GM12874 (cell line): ENCODE results near the gene RYK.

Experiments
- TF ChIP-seq, protein P1 (sequence below): IDR thresholded peaks from 2 replicates; pipeline ENCODE4 v1.5.1; 2011; ENCODE audit warnings: low read depth, mild to moderate bottlenecking, control low read depth, low read length, moderate library complexity; ENCODE audit not compliant: insufficient read depth

RYK gene

DNA sequence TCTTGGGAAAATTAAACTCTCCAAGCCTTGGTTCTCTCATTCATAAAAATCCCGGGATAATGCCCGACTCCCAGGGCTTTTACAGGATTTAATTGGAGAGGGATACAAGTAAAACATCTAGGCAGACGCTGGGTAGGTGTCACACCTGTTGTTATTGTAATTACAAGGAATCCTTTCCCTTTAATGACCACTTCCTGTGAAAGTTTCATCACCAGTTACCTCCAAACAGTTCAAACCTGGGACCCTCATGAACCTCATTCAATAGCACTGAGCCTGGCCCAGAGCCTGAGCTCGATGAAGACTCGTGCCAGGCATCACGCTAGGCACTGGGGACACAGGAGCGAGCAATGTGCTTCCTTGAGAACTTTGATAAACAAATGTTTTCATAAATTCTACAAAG lies 2.1 kb upstream of the RYK start:
- TF ChIP-seq, protein P1, sequence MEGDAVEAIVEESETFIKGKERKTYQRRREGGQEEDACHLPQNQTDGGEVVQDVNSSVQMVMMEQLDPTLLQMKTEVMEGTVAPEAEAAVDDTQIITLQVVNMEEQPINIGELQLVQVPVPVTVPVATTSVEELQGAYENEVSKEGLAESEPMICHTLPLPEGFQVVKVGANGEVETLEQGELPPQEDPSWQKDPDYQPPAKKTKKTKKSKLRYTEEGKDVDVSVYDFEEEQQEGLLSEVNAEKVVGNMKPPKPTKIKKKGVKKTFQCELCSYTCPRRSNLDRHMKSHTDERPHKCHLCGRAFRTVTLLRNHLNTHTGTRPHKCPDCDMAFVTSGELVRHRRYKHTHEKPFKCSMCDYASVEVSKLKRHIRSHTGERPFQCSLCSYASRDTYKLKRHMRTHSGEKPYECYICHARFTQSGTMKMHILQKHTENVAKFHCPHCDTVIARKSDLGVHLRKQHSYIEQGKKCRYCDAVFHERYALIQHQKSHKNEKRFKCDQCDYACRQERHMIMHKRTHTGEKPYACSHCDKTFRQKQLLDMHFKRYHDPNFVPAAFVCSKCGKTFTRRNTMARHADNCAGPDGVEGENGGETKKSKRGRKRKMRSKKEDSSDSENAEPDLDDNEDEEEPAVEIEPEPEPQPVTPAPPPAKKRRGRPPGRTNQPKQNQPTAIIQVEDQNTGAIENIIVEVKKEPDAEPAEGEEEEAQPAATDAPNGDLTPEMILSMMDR = no peak

DNA sequence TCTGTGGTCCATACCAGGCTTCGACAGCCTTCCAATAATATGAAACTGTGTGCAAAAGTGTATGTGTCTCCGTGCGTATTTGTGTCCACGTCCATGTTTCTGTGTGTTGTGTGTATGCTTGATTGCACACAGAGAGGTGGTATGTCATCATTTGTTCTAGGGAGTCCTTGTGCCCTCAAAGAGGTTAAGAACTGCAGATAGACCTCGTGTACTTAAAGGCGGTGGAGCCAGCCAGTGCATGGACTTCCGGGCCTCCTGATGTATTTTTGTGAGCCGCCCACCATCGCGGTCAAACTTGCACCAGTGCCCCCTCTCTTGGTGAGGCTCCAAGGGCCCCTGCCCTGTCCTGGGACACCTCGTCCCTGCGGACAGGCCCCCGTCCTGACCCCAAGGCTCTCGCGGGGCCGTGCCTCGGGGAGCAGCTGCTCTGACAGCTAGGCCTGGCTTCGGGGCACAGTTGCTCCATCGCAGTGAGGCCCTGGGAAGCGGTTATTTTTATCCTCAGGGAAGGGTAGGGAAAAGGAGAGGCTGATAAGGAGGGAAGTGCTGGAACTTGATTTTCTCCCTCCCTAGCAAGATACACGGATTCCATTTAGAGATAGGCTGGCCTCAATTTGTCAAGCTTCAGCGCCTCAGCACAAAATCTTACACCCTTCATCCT lies 1.2 kb upstream of the RYK start:
- TF ChIP-seq, protein P1 = no peak

DNA sequence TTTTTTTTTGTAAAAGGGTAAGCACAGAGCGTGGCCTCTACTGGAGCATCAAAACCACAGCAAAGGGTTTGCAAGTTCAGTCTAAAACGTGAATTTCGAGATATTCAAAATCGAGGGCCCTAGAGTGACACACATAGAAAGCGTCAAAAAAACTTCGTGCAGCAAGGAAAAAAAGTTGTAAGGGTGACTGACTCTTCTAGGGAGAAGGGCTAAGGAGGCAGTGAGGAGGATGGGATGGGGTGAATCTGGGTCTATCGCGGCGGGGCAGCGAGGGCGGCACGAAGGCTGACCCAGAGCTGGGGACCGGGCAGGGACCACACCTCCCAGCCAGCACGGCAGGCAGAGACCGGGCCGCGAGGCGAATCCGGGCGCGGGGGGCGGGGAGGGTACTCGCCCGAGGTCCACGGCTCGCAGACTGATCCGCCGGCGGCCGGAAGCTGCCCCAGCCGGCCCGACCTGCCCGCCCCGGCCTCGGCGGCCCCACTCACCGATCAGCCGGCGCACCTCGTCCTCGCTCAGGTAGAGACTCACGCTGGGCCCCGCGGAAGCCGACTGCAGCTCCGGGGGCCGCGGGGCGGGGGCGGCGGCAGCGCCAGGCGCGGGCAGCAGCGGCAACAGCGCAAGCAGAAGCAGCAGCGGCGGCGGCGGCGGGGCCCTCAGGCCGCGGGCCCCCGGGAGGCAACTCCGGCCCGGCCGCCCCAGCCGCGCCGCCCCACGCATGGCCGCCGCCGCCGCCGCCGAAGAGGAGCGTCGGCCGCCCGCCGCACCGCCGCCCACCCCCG lies 533 bp downstream of the RYK start:
- TF ChIP-seq, protein P1 = no peak

DNA sequence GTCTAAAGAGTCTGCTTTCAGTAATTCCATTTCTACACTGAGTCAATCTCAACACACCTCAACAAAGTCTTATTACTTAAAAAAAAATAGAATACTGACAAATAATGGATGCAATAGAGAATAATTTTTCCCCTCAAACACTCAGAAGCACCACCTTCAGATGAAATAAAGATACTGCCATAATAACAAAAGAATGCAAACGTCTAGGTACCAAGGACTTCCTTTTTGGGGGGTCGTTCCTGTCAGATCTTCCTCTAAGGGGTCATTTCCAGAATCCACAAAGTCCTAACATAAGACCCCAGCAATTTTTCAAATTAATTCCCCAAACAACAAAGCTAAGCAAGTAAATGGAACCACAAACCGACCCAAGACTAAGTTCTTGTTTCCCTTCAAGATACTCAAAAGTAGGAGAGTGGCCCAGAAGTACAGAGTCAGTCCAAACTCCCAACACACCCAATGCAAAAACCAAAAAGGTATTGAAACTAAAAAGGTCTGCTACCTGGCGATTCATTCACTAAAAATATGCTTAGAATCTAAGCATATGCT lies 1.3 kb downstream of the RYK start:
- TF ChIP-seq, protein P1 = no peak

DNA sequence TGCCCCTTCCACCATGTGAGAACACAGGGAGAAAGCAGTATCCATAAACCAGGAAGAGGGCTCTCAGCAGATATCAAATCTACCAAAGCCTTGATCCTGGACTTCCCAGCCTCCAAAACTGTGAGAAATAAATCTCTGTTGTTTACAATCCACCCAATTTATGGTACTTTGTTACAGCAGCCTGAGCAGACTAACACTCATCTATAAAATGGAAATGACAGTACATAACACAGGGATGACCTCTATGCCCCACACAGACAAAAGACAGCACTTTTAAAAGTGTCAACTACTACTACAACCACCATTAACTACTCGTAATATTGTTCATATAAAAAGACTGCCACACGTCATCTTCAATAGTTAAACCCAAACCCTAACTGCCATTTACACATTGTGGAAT lies 5.7 kb downstream of the RYK start:
- TF ChIP-seq, protein P1 = no peak

DNA sequence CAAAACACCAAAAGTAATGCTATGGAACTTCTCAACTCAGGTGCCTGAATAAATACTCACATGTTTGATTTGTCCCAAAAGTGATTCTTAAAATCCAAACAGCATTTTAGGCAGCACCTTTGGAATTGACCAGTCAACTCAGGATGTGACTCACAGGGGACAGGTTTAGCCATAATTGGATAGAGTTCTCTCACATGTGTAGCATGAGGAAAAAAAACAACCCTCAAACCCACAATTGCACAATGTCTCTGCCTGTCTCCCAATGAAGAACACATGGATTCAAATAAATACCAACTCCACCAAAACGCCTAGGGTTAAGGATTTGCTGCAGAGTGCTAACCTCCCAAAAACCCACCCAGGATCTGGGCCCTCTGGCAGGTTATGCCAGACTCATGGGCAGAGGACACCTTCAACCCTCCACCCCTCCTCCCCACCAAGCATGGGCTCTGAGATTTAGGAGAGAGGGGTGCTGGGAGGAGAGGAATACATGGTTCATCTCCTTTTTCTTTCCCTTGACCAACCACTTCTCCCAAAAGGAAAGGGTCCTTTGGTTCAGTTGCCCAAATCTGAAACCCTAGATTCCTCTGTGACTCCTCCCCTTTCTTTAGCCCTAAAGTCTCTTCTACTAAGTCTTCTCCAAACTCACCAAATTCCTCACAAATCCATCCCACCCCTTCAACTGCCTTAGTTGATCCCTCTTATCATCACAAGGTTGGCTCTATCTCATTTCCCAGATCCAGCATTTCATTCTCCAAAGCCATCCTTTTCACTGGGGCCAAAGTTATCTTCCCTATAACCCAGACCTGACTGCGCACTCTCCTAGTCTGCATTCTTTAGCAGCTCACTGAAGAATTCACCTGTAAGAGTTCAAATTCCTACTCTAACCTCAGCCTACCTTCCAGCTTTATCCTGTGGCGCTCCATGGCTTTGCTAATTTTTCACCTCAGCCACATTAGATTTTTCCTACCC lies 7.7 kb downstream of the RYK start:
- TF ChIP-seq, protein P1 = no peak
